Gastroesophageal sphincter (tissue), 3 donors: ENCODE measurements around the gene PRRX2.

ENCODE experiments used
- POLR2A ChIP-seq, 2 donors: fragments of 450-650 bp; IDR thresholded peaks; one replicate each; pipeline ENCODE4 v1.6.1; 2017; ENCODE audit warnings: antibody characterized with exemption in 2 of 2, mild to moderate bottlenecking in 2 of 2, moderate library complexity in 1 of 2
- POLR2AphosphoS5 ChIP-seq: sonication (generic); formaldehyde crosslinking; IDR thresholded peaks from one replicate; pipeline ENCODE4 v1.6.1; 2017; ENCODE audit warnings: antibody characterized with exemption
- TF ChIP-seq, protein P1 (sequence below), 4 experiments: fragments of 200-600 bp in 2 of 4; fragments of 450-650 bp in 2 of 4; sonication (generic) in 1 of 4; IDR thresholded peaks; one replicate each; pipeline ENCODE4 v1.5.1; 2017 to 2019; ENCODE audit warnings: antibody characterized with exemption in 4 of 4, mild to moderate bottlenecking in 2 of 4, moderate library complexity in 2 of 4

DNA sequence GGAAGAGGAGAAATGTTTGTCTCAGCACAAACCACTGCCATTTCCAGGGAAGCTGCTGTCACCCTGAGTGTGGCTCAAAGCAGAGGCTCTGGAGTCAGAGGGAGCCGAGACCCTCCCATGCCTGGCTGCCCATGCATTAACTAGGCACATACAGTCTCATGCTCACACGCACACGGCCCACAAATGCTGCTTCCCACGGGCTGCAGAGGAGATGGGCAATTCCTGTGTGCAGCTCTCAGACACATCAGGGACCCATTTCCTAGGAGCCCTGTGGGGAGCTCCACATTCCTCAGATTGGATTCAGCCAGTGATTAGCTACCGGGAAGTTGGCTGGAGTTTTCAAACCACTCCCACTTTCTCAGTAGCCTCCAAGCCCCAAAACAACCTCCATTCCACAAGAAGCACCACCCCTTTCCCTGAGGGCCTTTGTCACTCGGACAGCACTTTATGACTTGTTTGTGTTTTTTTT is 96.5 kb downstream of the PRRX2 start:
- TF ChIP-seq, protein P1, sequence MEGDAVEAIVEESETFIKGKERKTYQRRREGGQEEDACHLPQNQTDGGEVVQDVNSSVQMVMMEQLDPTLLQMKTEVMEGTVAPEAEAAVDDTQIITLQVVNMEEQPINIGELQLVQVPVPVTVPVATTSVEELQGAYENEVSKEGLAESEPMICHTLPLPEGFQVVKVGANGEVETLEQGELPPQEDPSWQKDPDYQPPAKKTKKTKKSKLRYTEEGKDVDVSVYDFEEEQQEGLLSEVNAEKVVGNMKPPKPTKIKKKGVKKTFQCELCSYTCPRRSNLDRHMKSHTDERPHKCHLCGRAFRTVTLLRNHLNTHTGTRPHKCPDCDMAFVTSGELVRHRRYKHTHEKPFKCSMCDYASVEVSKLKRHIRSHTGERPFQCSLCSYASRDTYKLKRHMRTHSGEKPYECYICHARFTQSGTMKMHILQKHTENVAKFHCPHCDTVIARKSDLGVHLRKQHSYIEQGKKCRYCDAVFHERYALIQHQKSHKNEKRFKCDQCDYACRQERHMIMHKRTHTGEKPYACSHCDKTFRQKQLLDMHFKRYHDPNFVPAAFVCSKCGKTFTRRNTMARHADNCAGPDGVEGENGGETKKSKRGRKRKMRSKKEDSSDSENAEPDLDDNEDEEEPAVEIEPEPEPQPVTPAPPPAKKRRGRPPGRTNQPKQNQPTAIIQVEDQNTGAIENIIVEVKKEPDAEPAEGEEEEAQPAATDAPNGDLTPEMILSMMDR (IDR thresholded peaks at IDR 0.05) = no peak
- no peak for TF ChIP-seq POLR2A (IDR thresholded peaks at IDR 0.05)
- no peak for TF ChIP-seq POLR2AphosphoS5
